NK-92 (cell line): Measurements from ENCODE around the gene MATCAP1.

Source experiments
- DNase-seq: peaks from one replicate; lab custom pipeline; 2025; ENCODE audit not compliant: unreplicated experiment; lab: John Stamatoyannopoulos, UW

MATCAP1 gene

DNA sequence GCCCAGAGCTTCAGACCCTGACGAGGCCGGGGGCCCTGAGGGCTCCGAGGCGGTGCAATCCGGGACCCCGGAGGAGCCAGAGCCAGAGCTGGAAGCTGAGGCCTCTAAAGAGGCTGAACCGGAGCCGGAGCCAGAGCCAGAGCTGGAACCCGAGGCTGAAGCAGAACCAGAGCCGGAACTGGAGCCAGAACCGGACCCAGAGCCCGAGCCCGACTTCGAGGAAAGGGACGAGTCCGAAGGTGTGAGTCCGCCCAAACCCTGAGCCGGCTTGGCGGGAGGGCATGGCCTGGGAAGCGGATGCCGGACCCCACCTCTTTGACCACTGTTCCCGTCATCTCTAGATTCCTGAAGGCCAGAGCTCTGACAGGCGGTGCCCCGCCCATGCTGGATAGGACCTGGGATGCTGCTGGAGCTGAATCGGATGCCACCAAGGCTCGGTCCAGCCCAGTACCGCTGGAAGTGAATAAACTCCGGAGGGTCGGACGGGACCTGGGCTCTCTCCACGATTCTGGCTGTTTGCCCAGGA is 9.0 kb downstream of the MATCAP1 start:
- DNase-seq = no peak

DNA sequence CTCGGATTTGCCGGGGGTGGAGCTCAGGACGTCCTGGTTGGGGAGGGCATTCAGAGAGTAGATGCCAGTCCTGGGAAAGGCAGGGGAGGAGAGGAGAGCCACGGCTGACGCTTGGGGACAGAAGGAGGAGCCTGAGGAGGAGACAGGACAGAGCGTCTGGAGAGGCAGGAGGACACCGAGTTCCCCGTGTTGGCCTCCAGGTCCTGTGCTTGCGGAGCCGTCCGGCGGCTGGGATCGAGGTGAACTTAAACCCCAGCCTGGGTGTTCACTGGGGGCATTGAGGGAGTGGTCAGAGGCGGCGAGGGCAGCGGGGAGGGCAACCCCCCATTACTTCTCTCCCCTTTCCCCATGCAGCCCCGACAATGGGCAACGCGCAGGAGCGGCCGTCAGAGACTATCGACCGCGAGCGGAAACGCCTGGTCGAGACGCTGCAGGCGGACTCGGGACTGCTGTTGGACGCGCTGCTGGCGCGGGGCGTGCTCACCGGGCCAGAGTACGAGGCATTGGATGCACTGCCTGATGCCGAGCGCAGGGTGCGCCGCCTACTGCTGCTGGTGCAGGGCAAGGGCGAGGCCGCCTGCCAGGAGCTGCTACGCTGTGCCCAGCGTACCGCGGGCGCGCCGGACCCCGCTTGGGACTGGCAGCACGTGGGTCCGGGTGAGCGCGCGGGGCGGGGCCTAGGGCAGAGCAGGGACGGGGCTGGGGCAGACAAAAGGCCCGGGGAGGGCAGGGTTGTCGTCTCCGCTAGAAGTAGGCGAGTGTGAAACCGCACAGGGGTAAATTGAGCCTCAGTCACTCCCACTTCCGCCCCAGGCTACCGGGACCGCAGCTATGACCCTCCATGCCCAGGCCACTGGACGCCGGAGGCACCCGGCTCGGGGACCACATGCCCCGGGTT is 9.7 kb downstream of the MATCAP1 start:
- no peak for DNase-seq

DNA sequence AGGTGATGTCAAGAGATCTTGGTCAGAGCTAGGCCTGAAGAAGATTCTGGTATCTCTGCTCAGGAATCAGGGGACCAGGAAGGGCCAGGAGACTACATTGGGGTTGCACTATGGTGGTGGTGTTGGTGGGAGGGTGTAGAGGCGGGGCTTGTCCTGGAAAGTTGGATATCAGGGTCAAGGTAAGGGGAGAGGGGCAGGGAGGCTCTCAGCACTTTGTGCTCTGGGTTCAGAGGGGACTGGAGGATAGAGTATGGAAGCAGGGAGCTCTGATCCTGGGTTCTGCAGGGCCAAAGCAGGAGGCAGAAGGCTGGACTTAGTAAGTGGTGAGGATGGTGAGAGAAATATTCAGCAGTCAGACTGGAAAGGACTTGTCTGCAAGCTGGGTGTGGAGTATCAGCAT is 10.4 kb downstream of the MATCAP1 start:
- DNase-seq = no peak

DNA sequence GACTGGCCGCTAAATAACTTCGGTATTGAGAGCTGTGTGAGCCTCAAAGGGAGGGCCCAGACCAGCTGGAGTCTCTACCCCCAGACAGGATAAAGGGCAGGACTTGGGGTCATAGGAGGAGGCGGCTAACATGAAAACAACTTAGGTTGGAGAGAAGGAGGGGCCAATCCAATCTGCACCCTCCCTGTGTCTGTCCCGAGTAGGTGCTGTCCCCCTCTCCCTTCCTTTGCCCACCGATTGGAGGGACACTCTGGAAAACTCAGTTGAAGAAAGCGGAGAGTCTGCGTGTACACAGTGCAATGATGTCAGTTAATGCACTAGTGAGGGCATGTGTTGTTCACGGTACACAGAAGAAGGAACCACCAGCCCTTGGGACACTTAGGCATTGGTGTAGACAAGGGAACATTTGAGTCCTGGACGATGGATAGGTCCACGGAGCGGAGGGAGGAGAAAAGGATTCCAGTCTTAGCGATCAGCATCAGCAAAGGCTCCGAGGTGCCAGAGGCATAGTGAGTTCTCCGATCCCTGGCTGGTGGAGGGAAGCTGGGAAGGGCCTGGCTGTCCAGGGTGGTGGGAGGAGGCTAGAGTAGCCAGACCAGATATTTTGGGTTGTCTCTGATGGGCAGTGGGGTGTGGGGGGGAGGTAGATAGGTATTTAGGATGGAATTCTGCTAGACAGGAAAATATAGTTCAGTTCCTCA is 12.7 kb downstream of the MATCAP1 start:
- no peak for DNase-seq

DNA sequence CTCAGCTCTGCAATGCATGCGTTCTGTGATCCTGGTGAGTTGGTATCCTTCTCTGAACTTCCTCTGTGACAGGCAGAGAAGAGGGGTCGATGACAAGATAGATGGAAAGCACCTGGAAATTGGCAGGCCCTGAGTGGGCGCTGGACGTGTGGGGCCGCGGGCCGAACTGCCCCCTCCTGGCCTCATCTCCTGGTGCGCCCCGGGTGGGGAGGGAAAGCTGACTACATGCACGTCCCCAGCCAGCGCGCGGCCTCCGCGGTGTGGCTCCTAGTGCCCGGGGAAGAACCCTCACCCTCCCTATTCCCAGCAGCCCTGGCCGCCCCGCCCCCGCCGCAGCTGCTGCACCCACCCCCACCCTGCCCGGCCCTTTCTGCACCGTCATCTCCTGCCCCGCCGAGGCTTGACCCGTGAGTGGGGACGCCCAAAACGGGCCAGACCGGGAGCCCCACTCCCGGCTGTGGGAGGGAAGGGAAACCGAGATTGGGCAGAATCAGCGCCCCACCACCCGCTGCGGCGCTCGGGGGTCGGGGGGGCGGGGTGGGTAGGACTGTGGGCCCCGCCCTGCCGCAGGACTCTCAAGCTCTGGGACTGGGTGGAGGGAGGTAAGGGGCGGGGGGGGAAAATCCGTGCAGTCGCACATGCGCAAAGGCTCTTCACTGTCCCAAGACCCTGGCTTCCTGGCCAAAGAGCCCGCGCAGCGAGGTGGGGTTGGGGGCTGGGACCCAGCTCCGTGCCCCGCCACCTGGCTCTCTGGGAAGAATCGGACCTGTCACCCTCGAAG is 13.4 kb downstream of the MATCAP1 start, which contains the start of gene NOL3:
Gene NOL3 (plus strand): TSS at position 371 of the 781 bp plus-strand sequence.
- no peak for DNase-seq

DNA sequence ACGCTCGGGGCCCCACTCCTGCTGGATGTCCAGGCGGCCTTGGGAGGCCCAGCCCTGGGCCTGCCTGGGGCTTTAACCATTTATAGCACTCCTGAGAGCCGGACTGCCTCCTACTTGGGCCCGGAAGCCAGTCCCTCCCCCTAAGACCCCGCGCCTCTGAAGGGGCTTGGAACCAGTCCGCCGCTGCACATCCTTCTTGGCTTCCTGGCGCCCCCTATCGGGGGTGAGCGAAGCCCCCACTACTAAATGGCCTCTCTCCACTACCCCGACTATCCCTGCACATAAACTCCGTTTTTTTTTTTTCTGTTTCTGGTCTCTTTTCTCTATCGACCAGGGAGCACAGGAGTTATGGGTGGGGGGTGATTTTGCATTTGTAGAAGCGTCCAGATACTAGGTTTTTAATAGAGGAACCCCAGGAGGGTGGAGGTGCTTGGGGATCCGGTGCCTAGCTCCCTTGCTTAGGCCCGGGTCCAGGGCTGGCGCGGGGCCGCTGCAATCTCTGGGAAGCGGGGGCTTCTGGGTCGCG is 14.1 kb downstream of the MATCAP1 start:
- DNase-seq = no peak

DNA sequence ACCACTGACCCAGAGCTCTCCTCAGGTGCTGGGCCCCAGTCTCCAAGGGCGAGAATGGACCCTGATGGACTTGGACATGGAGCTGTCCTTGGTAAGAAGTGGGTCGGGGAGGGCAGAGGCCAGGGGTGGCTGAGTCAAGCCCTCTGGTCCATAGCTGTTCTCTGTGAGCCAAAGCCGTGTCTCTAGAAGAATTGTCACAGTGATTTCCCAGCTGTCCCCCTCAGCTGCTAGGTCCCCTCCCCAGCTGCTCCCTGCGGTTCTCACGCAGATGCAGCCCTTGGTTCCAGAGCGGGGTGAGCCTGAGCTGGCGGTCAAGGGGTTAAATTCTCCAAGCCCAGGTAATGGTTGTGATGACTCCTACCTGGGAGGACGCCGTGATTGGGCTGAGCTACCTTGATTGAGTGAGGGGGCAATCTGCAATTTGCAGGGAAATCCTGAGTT is 14.7 kb downstream of the MATCAP1 start:
- DNase-seq = no peak

DNA sequence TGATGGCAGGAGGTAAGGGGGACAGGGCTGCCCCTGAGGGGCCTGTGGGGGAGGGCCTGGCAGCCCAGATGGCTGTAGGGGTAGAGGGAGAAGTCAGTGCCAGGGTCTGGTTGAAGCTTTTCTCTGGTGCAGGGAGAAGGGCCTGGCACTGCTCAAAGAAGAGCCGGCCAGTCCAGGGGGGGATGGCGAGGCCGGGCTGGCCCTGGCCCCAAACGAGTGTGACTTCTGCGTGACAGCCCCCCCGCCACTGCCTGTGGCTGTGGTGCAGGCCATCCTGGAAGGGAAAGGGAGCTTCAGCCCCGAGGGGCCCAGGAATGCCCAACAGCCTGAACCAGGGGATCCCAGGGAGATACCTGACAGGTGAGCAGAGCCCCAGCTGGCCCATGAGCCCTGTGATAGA is 16.2 kb downstream of the MATCAP1 start:
- no peak for DNase-seq

DNA sequence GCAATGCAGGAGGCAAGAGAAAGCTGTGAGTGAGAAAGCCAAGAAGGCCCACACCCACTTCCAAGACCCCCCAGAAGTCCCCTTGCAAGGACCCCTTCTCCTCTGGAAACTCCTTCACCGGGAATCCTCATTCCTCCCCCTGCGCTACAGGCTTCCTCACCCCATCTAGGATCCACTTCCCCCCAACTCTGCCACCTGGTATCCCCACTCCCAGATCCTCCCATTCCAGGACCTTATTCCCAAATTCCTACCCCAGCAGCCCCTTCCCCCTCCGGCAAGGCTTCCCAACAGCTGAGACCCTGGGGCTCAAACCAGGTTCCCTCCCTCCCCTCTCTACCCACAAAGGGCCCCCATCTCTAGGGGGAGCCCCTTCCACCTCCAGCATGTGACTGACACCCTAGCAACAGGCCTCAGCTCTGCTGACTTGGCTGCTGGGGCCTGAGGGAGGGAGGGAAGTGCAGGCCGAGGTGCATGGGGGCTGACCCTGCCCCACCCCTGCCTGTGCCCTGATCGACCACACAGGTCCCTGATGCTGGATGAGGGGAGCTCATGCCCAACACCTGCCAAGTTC is 17.1 kb downstream of the MATCAP1 start:
- DNase-seq = no peak

DNA sequence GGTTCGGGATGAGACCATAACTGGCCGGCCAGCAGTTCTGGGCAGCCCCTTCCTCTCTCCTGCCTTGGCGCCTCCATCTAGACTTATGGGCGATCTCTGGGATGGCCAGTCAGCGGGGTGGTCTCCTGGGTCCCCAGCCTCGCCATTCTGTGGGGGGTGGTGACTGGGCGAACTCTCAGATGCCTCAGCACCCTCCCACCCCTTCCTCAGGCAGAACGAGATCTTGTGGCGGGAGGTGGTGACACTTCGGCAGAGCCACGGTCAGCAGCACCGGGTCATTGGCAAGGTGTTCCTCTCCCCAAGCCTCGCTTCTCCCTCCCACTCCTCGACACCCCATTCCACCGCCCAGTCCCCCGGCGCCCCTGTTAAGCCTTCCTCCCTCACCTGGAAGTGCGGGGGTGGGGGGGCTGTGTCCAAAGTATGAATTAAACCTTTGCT is 17.6 kb downstream of the MATCAP1 start:
- DNase-seq = no peak

DNA sequence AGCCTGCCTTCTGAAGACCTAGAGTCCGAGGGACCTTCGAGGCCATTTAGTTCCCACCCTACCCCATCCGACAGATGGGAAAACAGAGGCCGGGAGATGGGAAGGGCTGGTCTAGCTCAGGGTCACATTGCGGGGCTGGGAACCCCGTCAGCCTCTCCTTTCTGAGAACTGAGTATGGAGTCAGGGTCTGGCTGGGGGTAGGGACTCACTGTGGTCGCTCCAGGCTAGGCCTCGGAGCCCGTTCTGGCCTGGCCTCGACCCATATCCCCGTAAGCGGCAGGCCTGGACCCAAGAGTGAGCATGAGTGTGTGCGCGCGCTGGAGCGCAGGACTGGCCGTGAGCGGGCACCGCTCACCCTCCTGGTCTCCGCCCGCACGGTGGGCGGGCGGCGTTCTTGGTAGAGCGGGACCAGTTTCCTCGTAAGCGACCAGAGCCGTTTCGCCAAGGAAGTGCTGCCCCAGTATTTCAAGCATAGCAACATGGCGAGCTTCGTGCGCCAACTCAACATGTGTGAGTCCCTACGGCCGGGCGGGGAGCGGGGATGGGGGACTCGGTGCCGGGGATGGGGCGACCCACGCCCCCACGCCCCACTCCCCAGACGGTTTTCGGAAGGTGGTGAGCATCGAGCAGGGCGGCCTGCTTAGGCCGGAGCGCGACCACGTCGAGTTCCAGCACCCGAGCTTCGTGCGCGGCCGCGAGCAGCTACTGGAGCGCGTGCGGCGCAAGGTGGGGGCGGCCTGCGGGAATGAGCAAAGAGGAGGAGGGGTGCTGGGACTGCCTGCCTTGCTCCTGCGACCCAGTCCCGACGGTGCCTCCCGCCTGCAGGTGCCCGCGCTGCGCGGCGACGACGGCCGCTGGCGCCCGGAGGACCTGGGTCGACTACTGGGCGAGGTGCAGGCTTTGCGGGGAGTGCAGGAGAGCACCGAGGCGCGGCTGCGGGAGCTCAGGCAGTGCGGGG is 18.4 kb downstream of the MATCAP1 start:
- DNase-seq = no peak

DNA sequence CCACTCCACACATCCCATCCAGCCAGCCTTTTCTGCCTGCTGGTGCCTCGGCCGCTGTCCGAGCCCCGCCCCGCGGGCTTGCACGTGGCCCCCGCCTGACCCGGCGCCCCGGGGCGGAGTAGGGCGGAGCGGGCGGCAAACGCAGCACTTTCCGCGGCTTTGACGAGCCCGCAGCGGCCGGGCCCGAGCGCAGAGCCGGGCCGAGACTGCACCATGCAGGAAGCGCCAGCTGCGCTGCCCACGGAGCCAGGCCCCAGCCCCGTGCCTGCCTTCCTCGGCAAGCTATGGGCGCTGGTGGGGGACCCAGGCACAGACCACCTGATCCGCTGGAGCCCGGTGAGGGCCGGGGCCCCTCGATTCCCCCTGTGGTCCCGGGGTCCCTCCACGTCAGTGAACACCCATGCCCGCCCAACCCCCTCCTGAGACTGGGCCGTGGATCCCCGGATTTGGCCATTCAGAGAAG is 19.1 kb downstream of the MATCAP1 start, which contains the start of gene HSF4:
Gene HSF4 (plus strand): TSS at position 147 of the 463 bp plus-strand sequence. CDS start 67 bp downstream, at position 214.
- no peak for DNase-seq

DNA sequence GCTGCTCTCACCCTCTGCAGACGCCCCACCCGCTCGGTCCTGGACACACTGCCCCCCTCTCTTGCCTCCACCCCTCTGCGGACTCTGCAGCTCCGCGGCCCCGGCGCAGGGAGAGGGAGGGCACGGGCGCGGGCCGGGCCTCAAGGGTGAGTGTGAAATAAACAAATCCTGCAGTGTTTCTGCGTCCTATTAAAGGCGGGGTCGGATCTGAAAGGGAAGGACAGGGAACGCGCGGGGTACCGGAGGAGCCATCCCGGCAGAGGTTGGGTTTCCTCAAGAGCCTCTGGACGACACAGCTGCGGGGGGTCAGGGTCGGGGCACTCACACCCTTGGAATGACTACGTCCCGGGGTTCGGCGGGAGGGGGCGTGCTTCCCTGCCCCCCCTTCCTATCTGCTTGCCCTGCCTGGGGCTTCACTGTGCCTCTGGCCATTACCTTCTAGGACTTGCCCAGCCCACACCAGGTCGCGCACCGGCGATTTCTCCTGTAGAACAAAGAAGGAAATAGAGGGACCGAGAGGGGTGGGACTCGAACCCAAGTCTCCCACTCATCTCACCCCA is 19.7 kb downstream of the MATCAP1 start:
- DNase-seq = no peak

DNA sequence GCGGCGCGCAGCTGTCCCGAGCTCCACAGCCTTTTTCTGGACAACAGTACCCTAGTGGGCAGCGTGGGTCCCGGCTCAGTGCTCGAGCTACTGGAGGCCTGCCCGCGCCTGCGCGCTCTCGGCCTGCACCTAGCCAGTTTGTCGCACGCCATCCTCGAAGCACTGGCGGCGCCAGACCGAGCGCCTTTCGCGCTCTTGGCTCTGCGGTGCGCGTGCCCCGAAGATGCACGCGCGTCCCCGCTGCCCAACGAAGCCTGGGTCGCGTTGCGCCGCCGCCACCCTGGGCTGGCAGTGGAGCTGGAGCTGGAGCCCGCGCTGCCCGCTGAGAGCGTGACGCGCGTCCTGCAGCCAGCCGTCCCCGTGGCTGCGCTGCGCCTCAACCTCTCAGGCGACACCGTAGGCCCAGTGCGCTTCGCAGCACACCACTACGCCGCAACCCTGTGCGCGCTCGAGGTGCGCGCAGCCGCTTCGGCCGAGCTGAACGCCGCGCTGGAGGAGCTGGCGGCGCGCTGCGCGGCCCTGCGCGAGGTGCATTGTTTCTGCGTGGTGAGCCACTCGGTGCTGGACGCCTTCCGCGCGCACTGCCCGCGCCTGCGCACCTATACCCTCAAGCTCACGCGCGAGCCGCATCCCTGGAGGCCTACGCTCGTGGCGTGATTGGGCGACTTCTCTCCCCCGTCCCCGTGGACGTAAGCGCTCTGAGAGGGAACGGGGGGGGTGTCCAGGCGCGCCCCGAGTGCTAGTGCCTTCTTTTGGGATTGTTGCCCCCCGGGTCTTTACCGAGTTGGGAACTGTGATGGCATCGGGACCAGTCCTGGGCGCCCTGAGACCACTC is 20.4 kb downstream of the MATCAP1 start:
- no peak for DNase-seq

DNA sequence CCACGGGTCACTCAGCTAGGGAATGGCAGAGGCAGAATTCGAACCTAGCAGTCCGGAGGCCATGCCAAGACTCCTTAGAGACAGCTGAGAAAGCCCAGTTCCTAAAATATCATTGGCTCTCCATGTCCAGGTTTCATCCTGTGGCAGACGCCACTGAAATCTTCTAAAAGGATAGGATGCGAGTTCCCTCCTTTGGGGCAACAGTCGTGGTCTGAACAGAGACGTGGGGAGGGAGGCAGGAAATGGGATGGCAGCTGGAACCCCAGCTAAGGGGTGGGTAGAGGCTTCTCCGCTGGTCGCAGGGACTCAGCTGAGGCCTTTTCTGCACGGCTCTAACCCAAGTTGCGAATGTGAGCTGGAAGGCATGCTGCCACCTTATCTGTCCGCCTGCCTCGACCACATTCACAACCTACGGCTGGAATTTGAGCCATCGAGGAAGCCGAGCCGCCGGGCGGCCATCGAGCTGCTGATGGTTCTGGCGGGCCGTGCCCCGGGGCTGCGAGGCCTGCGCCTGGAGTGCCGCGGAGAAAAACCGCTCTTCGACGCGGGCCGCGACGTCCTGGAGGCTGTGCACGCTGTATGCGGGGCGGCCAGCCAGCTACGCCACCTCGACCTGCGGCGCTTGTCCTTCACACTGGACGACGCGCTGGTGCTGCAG is 21.1 kb downstream of the MATCAP1 start:
- no peak for DNase-seq

DNA sequence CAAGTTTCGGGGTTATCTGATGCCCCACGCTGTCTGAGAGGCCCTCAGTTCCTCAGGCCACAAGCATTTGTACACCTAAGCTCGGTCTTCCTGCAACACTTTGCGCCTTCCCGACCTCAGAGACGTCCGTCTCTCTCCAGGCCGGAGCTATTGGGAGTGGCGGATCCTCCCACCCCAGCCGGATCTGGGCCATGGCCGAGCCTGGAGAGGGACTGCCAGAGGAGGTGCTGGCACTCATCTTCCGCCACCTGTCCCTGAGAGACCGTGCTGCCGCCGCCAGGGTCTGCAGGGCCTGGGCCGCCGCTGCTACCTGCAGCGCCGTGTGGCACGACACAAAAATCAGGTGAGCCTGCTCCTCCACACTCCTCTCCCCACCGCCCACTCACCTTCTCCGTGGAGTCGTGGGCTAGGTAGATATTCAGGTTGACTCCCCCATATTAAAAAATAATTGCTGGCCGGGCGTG is 22.1 kb downstream of the MATCAP1 start:
- DNase-seq = no peak
